GM12878 (cell line): ENCODE measurements around the gene PDSS2. TPM values are rescaled to one million over a fixed set of nuclear protein-coding genes. Genes with fewer than 3 reads are reported as not detected.
"Not testable (repeated sequence)": the region's sequence is repeated elsewhere in the genome, so short reads cannot be mapped to it uniquely, and the experiment has no call there.

Experiments
- ATAC-seq: fragments of 200-7000 bp; cut with Tn5 transposase; 3 replicates; pipeline ENCODE4 v1.9.1; 2020; ENCODE audit warnings: mild to moderate bottlenecking, moderate library complexity
- BruUV-seq: library from RNA; stranded (reverse); fragments of 400-500 nt; replicated peaks from 2 replicates; lab custom pipeline; 2021; lab: Mats Ljungman, UMichigan
- CTCF ChIA-PET: fragments of 300-600 bp; sonication (Branson Sonifier 250); formaldehyde crosslinking; extraction: SDS; loops from one replicate; lab custom pipeline; 2021; ENCODE audit warnings: inconsistent platforms; lab: Yijun Ruan, JAX
- POLR2A ChIA-PET: fragments of 350-600 bp; formaldehyde crosslinking; extraction: SDS; loops from one replicate; lab custom pipeline; 2021; ENCODE audit warnings: inconsistent platforms; lab: Charles Lee
- RAD21 ChIA-PET: fragments of 300-600 bp; sonication (Branson Sonifier 250); formaldehyde crosslinking; loops from one replicate; lab custom pipeline; 2023; ENCODE audit warnings: antibody characterized with exemption; ENCODE audit not compliant: unreplicated experiment; lab: Charles Lee
- SMC1A ChIA-PET: fragments of 300-600 bp; sonication (Branson Sonifier 250); formaldehyde crosslinking; loops from one replicate; lab custom pipeline; 2023; ENCODE audit not compliant: unreplicated experiment, uncharacterized antibody; lab: Charles Lee
- DNase-seq: peaks from one replicate; pipeline ENCODE4 v3.0.0-alpha.2; 2011; ENCODE audit warnings: low read depth, low spot score
- FAIRE-seq: peaks from 3 replicates; lab custom pipeline; 2011; peaks lifted over from hg19 to GRCh38; lab: Jason Lieb, UNC
- H2AFZ ChIP-seq: 2 replicates; pipeline ENCODE4 v1.6.0; 2011; ENCODE audit warnings: low read depth, low read length, control low read depth; ENCODE audit not compliant: control insufficient read depth
- H3K27ac ChIP-seq: 2 replicates; pipeline ENCODE4 v1.5.1; 2011; ENCODE audit warnings: control low read depth; ENCODE audit not compliant: control insufficient read depth, insufficient read depth
- H3K27me3 ChIP-seq, 2 experiments: replicated peaks in 1 of 2; 2 replicates each; pipeline versions ENCODE4 v1.6.0 to v1.6.1; 2011; ENCODE audit warnings: low read length in 1 of 2; ENCODE audit not compliant: control insufficient read depth in 2 of 2, insufficient read depth in 2 of 2
- H3K36me3 ChIP-seq, 2 experiments: 2 replicates each; pipeline ENCODE4 v1.5.1; 2011; ENCODE audit warnings: low read length in 1 of 2; ENCODE audit not compliant: control insufficient read depth in 2 of 2, insufficient read depth in 2 of 2
- H3K4me1 ChIP-seq: 2 replicates; pipeline ENCODE4 v1.6.1; 2011; ENCODE audit warnings: mild to moderate bottlenecking, low read length, moderate library complexity, mixed read lengths; ENCODE audit not compliant: control insufficient read depth, insufficient read depth
- H3K4me2 ChIP-seq: 2 replicates; pipeline ENCODE4 v1.6.0; 2011; ENCODE audit warnings: control low read depth; ENCODE audit not compliant: control insufficient read depth, insufficient read depth
- H3K4me3 ChIP-seq: fragments of 200-600 bp; sonication (generic); 2 replicates; pipeline ENCODE4 v1.5.1; 2016
- H3K79me2 ChIP-seq: 2 replicates; pipeline ENCODE4 v1.6.0; 2011; ENCODE audit warnings: low read length; ENCODE audit not compliant: control insufficient read depth, insufficient read depth
- H3K9ac ChIP-seq: 2 replicates; pipeline ENCODE4 v1.8.0; 2011; ENCODE audit warnings: low read length, control low read depth, mixed read lengths; ENCODE audit not compliant: control insufficient read depth, insufficient read depth
- H3K9me3 ChIP-seq: replicated peaks from 3 replicates; pipeline ENCODE4 v1.5.1; 2011; ENCODE audit warnings: mild to moderate bottlenecking, low read length; ENCODE audit not compliant: control insufficient read depth, insufficient read depth
- H4K20me1 ChIP-seq: 2 replicates; pipeline ENCODE4 v1.6.0; 2011; ENCODE audit not compliant: control insufficient read depth, insufficient read depth
- EGR1 ChIP-seq, 2 experiments: IDR thresholded peaks; 1 replicate in 1 of 2; 2 replicates in 1 of 2; pipeline ENCODE4 v1.6.1; 2011 to 2012; ENCODE audit warnings: low read depth in 2 of 2, low read length in 2 of 2, borderline replicate concordance in 1 of 2, mild to moderate bottlenecking in 1 of 2, moderate library complexity in 1 of 2
- IRF4 ChIP-seq: IDR thresholded peaks from 2 replicates; pipeline ENCODE4 v1.6.1; 2011; ENCODE audit warnings: low read depth, low read length
- LARP7 ChIP-seq: fragments of 450-650 bp; IDR thresholded peaks from 2 replicates; pipeline ENCODE4 v1.6.1; 2017; ENCODE audit warnings: mild to moderate bottlenecking
- MEF2A ChIP-seq: IDR thresholded peaks from 2 replicates; pipeline ENCODE4 v1.6.1; 2011; ENCODE audit warnings: low read depth, mild to moderate bottlenecking, low read length, moderate library complexity; ENCODE audit not compliant: insufficient read depth
- REST ChIP-seq: IDR thresholded peaks from 2 replicates; pipeline ENCODE4 v1.6.1; 2012; ENCODE audit warnings: mild to moderate bottlenecking, low read depth, low read length
- SIX5 ChIP-seq: IDR thresholded peaks from 2 replicates; pipeline ENCODE4 v1.6.1; 2011; ENCODE audit warnings: mild to moderate bottlenecking, low read depth, low read length, moderate library complexity; ENCODE audit not compliant: severe bottlenecking
- WGBS: methylation state at CpG from one replicate; pipeline ENCODE4 v1.1.6; 2016; ENCODE audit warnings: low lambda C conversion rate; ENCODE audit not compliant: insufficient replicate concordance, insufficient coverage; ENCODE audit errors: missing lambda C conversion rate; 5-methylcytosine and 5-hydroxymethylcytosine counted together
- in situ Hi-C: fragments of 300-500 bp; cut with MboI; formaldehyde crosslinking; loops from 9 replicates; pipeline ENCODE4 v1.14.3; 2018; ENCODE audit warnings: mixed read lengths
- intact Hi-C: fragments of 100-400 bp; cut with micrococcal nuclease; formaldehyde crosslinking; loops from one replicate; pipeline ENCODE4 v1.14.2; 2022; ENCODE audit not compliant: unreplicated experiment
- polyA plus RNA-seq, 11 experiments: library from polyadenylated mRNA; depleted of rRNA in 4 of 11; unstranded in 6 of 11; stranded (reverse) in 5 of 11; fragments of >200 nt; fragmentation: Nextera tagmentation in 4 of 11; fragmentation: Illumina TruSeq in 1 of 11; extraction: Ambion mirVana in 4 of 11; extraction: Trizol in 1 of 11; gene quantifications; 1 replicate in 1 of 11; 2 replicates in 10 of 11; pipeline versions ENCODE4 v1.2.1 to v1.2.3, GENCODE V29; 2011 to 2016; ENCODE audit warnings: inconsistent platforms in 2 of 11, missing spikeins in 2 of 11, low read depth in 1 of 11
- total RNA-seq, 4 experiments: library from RNA; depleted of rRNA in 3 of 4; stranded (reverse); fragments of >200 nt in 3 of 4; fragmentation: Illumina TruSeq in 1 of 4; extraction: Trizol in 1 of 4; gene quantifications; 2 replicates each; pipeline versions ENCODE4 v1.2.1 to v1.2.3, GENCODE V29; 2013 to 2021

The PDSS2 gene
- total and polyA plus RNA-seq, 10 of the 15 experiments (the other 5 are each of a cell fraction or from before 2014, with no cell fraction given) = 7.7 to 15.5 (median 9.6) TPM

DNA sequence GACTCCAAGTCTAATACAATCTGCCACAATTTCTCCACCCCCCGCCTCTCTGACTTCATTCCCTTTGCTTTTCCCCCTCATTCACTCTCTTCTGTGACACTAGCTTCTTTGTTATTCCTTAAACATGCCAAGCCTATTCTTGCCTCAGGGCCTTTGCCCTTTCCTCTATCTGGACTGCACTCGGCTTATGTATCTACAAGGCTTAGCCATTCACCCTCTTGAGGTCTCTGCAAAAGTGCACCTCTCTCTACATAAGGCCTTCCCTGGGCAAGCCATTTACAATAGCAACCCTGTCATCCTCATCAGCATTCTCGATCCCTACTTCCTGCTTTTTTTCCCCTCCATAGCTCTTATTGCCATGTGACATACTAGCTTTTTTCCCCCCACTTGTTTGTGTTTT, 168.9 kb downstream of the PDSS2 start:
- Histone ChIP-seq H3K4me1 (no peaks in the 10 kb centered on the region), H3K27me3 (no peaks in the 10 kb centered on the region), H3K9ac (no peak overlapping the region), H3K4me2 (no peak overlapping the region), H3K9me3 (no peaks in the 10 kb centered on the region), H3K4me3 (no peak overlapping the region), H2AFZ (no peak overlapping the region), H3K27ac (no peak overlapping the region), H4K20me1 (no peaks in the 10 kb centered on the region), H3K79me2 (no peaks in the 10 kb centered on the region), H3K36me3 (no peaks in the 10 kb centered on the region)
- in situ Hi-C loops (no loop called here), intact Hi-C loops (no loop called here)
- RAD21 ChIA-PET = interaction anchor here (0.8 kb wide), 1 partner anchor 263 kb away, joined by 3 read pairs; the partner anchor contains the start of gene MTRES1
- ATAC-seq (no peak), DNase-seq (no peak), FAIRE-seq (no peak)
- TF ChIP-seq SIX5 (no peak), EGR1 (IDR thresholded peaks at IDR 0.05; ENCODE audit: borderline replicate concordance in 1 of 2, low read depth in 2 of 2, low read length in 2 of 2) (no peak), IRF4 (no peak), LARP7 (no peak), REST (no peak), MEF2A (no peak)
- SMC1A ChIA-PET = no interaction called here
- WGBS = 98% methylated on average over 3 of the region's 3 CpGs
- BruUV-seq = no TSS peak
- CTCF ChIA-PET = interaction anchor here (1.4 kb wide), 1 partner anchor 384 kb away, joined by 5 read pairs; no protein-coding TSS in a partner anchor
- POLR2A ChIA-PET = no interaction called here

GRCh38 chr6:107289258-107289657, 170.1 kb downstream of the PDSS2 start:
- ATAC-seq, DNase-seq, BruUV-seq, H3K36me3 ChIP-seq, H3K4me3 ChIP-seq, FAIRE-seq, POLR2A ChIA-PET, H3K4me2 ChIP-seq, H3K9ac ChIP-seq, RAD21 ChIA-PET, H4K20me1 ChIP-seq, H3K4me1 ChIP-seq, in situ Hi-C loops, H3K27me3 ChIP-seq, H3K9me3 ChIP-seq, intact Hi-C loops, H3K79me2 ChIP-seq, CTCF ChIA-PET, H3K27ac ChIP-seq, H2AFZ ChIP-seq: not testable (repeated sequence)
- SMC1A ChIA-PET = interaction anchor here (0.7 kb wide), 1 partner anchor 359 kb away, joined by 4 read pairs; no protein-coding TSS in a partner anchor
- 92% methylated on average over 8 of the region's 9 CpGs for WGBS

GRCh38 chr6:107285683-107286082, 173.7 kb downstream of the PDSS2 start:
- WGBS = 69% methylated on average over 6 of the region's 6 CpGs
- intact Hi-C loops, H3K4me3 ChIP-seq, in situ Hi-C loops, H3K9me3 ChIP-seq, ATAC-seq, H4K20me1 ChIP-seq, H3K4me1 ChIP-seq, H3K27ac ChIP-seq, BruUV-seq, H3K9ac ChIP-seq, FAIRE-seq, POLR2A ChIA-PET, RAD21 ChIA-PET, H3K4me2 ChIP-seq, H3K36me3 ChIP-seq, H2AFZ ChIP-seq, DNase-seq, H3K79me2 ChIP-seq, H3K27me3 ChIP-seq, SMC1A ChIA-PET: not testable (repeated sequence)
- CTCF ChIA-PET = interaction anchor here (0.6 to 0.7 kb wide), 2 partner anchors 29 to 85 kb away, joined by 3 to 4 read pairs; no protein-coding TSS in a partner anchor
